Activated CD8-positive, alpha-beta memory T cell treated with anti-CD3 and anti-CD28 coated beads for 36 hours (primary cell): ENCODE measurements around the gene EPGN. TPM values are rescaled to one million over a fixed set of nuclear protein-coding genes. Genes with fewer than 3 reads are reported as not detected.

ENCODE experiments used
- CTCF ChIA-PET: fragments of 350-600 bp; sonication (Branson Sonifier 250); formaldehyde crosslinking; loops from one replicate; lab custom pipeline; 2021; ENCODE audit warnings: antibody characterized with exemption; lab: Charles Lee
- POLR2A ChIA-PET: fragments of 350-600 bp; sonication (Branson Sonifier 250); formaldehyde crosslinking; loops from one replicate; lab custom pipeline; 2021; ENCODE audit warnings: antibody characterized with exemption; lab: Charles Lee
- total RNA-seq, 2 experiments: library from RNA; stranded (reverse); gene quantifications; one replicate each; pipeline ENCODE4 v1.2.3, GENCODE V29; 2021

Gene EPGN
- total RNA-seq, 2 experiments from 2014 or later = not detected

- ChIA-PET CTCF (no interaction called here), POLR2A (no interaction called here)
These were observed 3.3 kb upstream of the EPGN start for GRCh38 chr4:74305000-74305399.

- CTCF ChIA-PET = no interaction called here
These were observed 1.1 kb upstream of the EPGN start for GRCh38 chr4:74307170-74307569.

DNA sequence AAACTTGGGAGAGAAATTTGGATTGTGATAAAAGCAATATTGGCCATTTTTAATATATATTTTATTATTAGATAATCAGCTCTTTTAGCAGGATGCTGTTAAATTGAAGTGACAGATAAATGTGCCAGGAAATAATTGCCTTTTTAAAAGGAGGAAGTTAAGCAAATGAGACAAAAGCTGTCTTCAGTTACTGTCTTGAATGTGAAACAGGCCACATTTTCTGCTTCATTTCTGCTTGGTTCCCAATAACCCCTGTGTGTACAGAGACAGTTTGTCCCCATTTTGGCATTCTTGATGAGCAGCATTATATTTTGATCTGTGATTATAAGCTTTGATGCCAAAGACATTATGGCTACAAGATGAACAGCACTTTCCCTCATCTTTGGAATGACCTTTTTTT lies 953 bp downstream of the EPGN start:
- POLR2A ChIA-PET = no interaction called here
- CTCF ChIA-PET = interaction anchor here (1.3 kb wide), 1 partner anchor 81 kb away, joined by 4 read pairs; no protein-coding TSS in a partner anchor

More at GRCh38 chr4:74307170-74307569, 1.1 kb upstream of the EPGN start:
- POLR2A ChIA-PET = no interaction called here

DNA sequence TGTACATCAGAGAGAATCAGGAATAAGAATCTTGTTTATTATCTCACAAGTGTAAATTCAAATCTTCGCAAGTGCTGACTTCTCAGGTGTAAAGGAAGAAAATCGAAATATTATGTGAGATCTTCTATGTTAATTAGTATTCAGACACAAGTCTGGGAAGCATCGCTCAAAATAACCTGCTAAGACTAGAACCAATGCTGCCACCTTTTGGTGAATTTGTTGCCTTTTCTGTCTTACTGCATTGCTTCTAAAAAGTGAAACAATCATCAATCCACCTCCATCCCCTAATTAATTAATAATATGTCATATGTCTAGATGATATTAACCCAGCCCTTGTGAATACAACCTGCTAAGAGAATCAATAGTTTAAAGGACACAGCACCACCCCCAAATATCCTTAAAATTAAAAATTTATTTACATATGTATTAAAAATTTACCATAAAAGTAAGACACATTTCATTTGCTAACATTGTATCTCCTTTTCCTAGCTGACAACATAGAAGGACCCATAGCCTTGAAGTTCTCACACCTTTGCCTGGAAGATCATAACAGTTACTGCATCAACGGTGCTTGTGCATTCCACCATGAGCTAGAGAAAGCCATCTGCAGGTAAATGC lies 3.5 kb downstream of the EPGN start:
- ChIA-PET POLR2A (no interaction called here), CTCF (no interaction called here)

DNA sequence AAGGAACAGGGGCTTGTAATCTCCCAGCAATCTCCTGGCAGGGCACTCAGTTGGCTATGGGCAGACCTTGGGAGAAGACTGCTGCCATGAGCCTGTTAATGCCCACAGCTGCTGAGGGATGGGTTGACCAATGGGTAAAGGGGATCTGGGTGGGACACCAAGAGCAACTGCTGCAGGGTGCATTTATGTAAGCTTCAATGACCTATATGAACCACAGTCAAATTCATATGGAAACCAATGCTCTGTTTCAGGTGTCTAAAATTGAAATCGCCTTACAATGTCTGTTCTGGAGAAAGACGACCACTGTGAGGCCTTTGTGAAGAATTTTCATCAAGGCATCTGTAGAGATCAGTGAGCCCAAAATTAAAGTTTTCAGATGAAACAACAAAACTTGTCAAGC lies 6.1 kb downstream of the EPGN start:
- CTCF ChIA-PET = no interaction called here
- POLR2A ChIA-PET = no interaction called here

- ChIA-PET CTCF (no interaction called here), POLR2A (no interaction called here)
These were observed 6.7 kb downstream of the EPGN start for GRCh38 chr4:74314944-74315343.

DNA sequence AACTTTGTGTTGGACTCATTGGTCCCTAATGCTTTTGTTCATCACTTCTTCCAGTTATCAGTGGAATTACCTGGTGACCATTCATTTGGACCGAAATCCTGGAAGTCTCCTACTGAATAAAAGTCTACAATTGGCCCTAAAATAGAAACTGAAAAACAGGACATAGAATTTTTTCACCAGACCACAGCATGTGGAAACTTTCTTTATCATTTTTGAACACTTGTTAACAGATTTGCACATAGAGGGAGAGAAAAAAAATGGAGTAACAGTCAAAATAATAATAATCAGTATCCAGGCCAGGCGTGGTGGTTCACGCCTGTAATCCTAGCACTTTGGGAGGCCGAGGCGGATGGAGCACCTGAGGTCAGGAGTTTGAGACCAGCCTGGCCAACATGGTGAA lies 7.1 kb downstream of the EPGN start:
- ChIA-PET POLR2A (no interaction called here), CTCF (no interaction called here)

GRCh38 chr4:74316397-74316796 lies 8.1 kb downstream of the EPGN start:
- CTCF ChIA-PET = no interaction called here
- POLR2A ChIA-PET = no interaction called here

DNA sequence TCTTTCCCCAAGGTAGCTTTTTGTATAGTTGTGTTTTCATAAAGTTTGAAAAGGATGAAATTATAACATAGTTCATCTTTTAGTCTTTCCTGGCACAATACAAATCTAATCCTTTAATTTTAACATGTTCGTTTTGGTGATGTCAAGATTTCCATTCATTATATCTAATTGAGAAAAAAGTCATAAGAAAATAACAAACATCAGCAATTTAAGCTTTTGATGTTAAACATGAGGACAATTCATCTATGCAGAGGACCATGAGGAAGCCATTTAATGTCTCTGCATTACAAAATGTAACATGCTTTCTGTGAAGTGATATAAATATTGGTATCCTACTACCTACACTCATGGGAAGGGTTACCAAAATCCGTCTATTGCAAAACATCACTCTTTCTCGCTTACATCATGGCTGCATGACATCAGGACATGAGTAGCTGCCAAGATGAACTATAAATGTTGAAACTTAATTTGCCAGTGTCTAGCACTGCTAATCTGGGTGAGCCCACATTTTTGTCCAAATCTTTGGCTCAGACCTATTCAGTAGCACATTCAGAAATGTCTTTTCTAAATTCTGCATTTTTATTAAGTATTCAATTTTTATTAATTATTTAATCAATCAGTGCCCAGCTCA lies 9.5 kb downstream of the EPGN start:
- POLR2A ChIA-PET = no interaction called here
- CTCF ChIA-PET = interaction anchor here (2.2 kb wide), 1 partner anchor 89 kb away, joined by 5 read pairs; no protein-coding TSS in a partner anchor

- ChIA-PET CTCF (interaction anchor here (2.2 kb wide), 1 partner anchor 89 kb away, joined by 5 read pairs; no protein-coding TSS in a partner anchor), POLR2A (no interaction called here)
These were observed 10.0 kb downstream of the EPGN start for GRCh38 chr4:74318276-74318675.

DNA sequence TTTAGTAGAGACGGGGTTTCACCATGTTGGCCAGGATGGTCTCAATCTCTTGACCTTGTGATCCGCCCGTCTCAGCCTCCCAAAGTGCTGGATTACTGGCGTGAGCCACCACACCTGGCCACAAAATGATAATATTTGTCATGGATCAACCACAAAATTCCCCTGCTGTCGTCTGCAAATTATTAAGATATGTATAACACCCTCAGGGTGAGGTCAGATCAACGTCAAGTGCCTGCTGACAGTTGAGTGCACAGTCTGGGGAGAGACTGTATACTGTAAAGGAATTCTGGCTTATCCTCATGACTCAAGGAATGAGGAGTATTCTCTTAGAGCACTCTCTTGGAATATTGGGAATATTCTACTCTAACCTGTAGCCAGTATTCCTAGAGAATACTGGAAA lies 11.2 kb downstream of the EPGN start:
- CTCF ChIA-PET = interaction anchor here (2.2 to 2.3 kb wide), 2 partner anchors 91 to 356 kb away, joined by 5 read pairs; no protein-coding TSS in a partner anchor
- POLR2A ChIA-PET = no interaction called here

- ChIA-PET POLR2A (no interaction called here), CTCF (interaction anchor here (2.3 kb wide), 1 partner anchor 355 kb away, joined by 5 read pairs; no protein-coding TSS in a partner anchor)
These were observed 12.4 kb downstream of the EPGN start for GRCh38 chr4:74320559-74321118.

DNA sequence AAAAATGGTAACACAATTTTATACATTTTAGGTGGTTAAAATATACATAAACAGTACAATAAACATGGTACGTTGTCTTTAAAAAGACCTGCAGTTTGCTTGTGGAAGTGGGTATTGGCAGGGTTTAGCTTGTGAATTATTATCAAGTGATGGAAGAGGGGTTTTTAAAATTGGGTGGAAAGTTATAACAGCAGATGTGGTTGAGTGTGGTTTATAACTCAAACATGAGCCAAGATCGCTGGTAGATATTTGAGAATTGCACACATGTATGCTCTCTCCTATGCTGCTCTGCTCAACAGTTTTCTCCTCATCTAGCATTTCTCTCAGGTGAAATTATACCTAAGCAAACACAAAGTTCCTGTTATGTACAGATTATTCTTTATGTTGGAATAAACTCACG lies 14.0 kb downstream of the EPGN start:
- CTCF ChIA-PET = no interaction called here
- POLR2A ChIA-PET = no interaction called here

- POLR2A ChIA-PET = no interaction called here
These were observed 15.4 kb downstream of the EPGN start for GRCh38 chr4:74323663-74324062.

GRCh38 chr4:74324262-74324661 lies 16.0 kb downstream of the EPGN start:
- ChIA-PET CTCF (no interaction called here), POLR2A (no interaction called here)

More at GRCh38 chr4:74323663-74324062, 15.4 kb downstream of the EPGN start:
- CTCF ChIA-PET = no interaction called here

- ChIA-PET POLR2A (no interaction called here), CTCF (no interaction called here)
These were observed 17.6 kb downstream of the EPGN start for GRCh38 chr4:74325886-74326285.

- CTCF ChIA-PET = no interaction called here
- POLR2A ChIA-PET = no interaction called here
These were observed 19.5 kb downstream of the EPGN start for GRCh38 chr4:74327762-74328161.

GRCh38 chr4:74328501-74328900 lies 20.2 kb downstream of the EPGN start:
- ChIA-PET CTCF (no interaction called here), POLR2A (no interaction called here)

- ChIA-PET POLR2A (no interaction called here), CTCF (no interaction called here)
These were observed 21.0 kb downstream of the EPGN start for GRCh38 chr4:74329307-74329706.

DNA sequence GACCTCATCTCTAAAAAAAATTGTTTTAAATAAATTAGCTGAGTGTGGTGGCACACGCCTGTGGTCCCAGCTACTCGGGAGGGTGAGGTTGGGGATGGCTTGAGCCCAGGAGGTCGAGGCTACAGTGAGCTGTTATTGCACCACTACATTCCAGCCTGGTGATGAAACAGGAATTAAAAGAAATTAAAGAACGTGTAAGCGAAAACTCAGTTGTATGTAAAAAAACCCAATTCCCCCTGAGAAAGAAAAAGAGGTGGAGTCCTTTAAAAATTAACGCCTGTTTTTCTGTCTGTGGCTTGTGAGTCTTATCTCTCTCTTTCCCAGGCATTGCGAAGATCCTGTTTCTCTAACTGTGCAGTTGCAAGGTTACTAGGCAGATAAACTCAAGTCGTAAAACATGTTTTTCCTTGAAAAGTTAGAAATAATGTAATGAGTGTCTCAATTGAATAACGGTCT lies 22.1 kb downstream of the EPGN start:
- CTCF ChIA-PET = no interaction called here
- POLR2A ChIA-PET = no interaction called here

GRCh38 chr4:74331252-74331651 lies 23.0 kb downstream of the EPGN start:
- ChIA-PET POLR2A (no interaction called here), CTCF (no interaction called here)
